ENCODE results near the gene PLCD1. TPM values are rescaled to one million over a fixed set of nuclear protein-coding genes. Genes with fewer than 3 reads are reported as not detected.

The PLCD1 gene
- total and polyA plus RNA-seq, 2 of the 13 experiments (the other 11 are each of a cell fraction or from before 2014, with no cell fraction given): 10.1 to 12.4 TPM

- TF ChIP-seq MLLT10 (CRISPR knock-in tag; IDR thresholded peaks at IDR 0.05) (no peak), POLR2G (IDR thresholded peaks at IDR 0.05; ENCODE audit: low read depth, low read length) (no peak), CBX5 (CRISPR knock-in tag; IDR thresholded peaks at IDR 0.05; ENCODE audit: borderline replicate concordance) (no peak), ZBTB40 (IDR thresholded peaks at IDR 0.05) (no peak), ZBTB40 (CRISPR knock-in tag; IDR thresholded peaks at IDR 0.05) (no peak), ZNF460 (CRISPR knock-in tag; IDR thresholded peaks at IDR 0.05; ENCODE audit: borderline replicate concordance) (no peak), ERF (CRISPR knock-in tag; IDR thresholded peaks at IDR 0.05) (peak; percentile 10; the same call in 1 of the 2 replicates), ZNF260 (CRISPR knock-in tag; IDR thresholded peaks at IDR 0.05; ENCODE audit: borderline replicate concordance, low read depth) (no peak), MED13 (CRISPR knock-in tag; IDR thresholded peaks at IDR 0.05) (no peak)
- TF ChIP-seq, protein P1, sequence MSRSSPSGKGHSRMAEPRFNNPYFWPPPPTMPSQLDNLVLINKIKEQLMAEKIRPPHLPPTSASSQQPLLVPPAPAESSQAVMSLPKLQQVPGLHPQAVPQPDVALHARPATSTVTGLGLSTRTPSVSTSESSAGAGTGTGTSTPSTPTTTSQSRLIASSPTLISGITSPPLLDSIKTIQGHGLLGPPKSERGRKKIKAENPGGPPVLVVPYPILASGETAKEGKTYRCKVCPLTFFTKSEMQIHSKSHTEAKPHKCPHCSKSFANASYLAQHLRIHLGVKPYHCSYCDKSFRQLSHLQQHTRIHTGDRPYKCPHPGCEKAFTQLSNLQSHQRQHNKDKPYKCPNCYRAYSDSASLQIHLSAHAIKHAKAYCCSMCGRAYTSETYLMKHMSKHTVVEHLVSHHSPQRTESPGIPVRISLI (CRISPR knock-in tag; IDR thresholded peaks at IDR 0.05; ENCODE audit: borderline replicate concordance): no peak
- TF ChIP-seq, protein P2, sequence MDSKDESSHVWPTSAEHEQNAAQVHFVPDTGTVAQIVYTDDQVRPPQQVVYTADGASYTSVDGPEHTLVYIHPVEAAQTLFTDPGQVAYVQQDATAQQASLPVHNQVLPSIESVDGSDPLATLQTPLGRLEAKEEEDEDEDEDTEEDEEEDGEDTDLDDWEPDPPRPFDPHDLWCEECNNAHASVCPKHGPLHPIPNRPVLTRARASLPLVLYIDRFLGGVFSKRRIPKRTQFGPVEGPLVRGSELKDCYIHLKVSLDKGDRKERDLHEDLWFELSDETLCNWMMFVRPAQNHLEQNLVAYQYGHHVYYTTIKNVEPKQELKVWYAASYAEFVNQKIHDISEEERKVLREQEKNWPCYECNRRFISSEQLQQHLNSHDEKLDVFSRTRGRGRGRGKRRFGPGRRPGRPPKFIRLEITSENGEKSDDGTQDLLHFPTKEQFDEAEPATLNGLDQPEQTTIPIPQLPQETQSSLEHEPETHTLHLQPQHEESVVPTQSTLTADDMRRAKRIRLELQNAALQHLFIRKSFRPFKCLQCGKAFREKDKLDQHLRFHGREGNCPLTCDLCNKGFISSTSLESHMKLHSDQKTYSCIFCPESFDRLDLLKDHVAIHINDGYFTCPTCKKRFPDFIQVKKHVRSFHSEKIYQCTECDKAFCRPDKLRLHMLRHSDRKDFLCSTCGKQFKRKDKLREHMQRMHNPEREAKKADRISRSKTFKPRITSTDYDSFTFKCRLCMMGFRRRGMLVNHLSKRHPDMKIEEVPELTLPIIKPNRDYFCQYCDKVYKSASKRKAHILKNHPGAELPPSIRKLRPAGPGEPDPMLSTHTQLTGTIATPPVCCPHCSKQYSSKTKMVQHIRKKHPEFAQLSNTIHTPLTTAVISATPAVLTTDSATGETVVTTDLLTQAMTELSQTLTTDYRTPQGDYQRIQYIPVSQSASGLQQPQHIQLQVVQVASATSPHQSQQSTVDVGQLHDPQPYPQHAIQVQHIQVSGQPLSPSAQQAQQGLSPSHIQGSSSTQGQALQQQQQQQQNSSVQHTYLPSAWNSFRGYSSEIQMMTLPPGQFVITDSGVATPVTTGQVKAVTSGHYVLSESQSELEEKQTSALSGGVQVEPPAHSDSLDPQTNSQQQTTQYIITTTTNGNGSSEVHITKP (CRISPR knock-in tag; IDR thresholded peaks at IDR 0.05; ENCODE audit: low read depth): no peak
- TF ChIP-seq, protein P3, sequence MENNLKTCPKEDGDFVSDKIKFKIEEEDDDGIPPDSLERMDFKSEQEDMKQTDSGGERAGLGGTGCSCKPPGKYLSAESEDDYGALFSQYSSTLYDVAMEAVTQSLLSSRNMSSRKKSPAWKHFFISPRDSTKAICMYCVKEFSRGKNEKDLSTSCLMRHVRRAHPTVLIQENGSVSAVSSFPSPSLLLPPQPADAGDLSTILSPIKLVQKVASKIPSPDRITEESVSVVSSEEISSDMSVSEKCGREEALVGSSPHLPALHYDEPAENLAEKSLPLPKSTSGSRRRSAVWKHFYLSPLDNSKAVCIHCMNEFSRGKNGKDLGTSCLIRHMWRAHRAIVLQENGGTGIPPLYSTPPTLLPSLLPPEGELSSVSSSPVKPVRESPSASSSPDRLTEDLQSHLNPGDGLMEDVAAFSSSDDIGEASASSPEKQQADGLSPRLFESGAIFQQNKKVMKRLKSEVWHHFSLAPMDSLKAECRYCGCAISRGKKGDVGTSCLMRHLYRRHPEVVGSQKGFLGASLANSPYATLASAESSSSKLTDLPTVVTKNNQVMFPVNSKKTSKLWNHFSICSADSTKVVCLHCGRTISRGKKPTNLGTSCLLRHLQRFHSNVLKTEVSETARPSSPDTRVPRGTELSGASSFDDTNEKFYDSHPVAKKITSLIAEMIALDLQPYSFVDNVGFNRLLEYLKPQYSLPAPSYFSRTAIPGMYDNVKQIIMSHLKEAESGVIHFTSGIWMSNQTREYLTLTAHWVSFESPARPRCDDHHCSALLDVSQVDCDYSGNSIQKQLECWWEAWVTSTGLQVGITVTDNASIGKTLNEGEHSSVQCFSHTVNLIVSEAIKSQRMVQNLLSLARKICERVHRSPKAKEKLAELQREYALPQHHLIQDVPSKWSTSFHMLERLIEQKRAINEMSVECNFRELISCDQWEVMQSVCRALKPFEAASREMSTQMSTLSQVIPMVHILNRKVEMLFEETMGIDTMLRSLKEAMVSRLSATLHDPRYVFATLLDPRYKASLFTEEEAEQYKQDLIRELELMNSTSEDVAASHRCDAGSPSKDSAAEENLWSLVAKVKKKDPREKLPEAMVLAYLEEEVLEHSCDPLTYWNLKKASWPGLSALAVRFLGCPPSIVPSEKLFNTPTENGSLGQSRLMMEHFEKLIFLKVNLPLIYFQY (CRISPR knock-in tag; IDR thresholded peaks at IDR 0.05; ENCODE audit: borderline replicate concordance): no peak
Measured at GRCh38 chr3:38003371-38003816, 26.0 kb downstream of the PLCD1 start (continued).

Data from HepG2 (cell line).